Activated CD8-positive, alpha-beta memory T cell treated with anti-CD3 and anti-CD28 coated beads for 4 hours (primary cell): Measurements from ENCODE around the gene ARHGEF2.
A peak's percentile ranks its signal among the peaks of the same experiment; 100 is the strongest.
"Not testable (repeated sequence)": the region's sequence is repeated elsewhere in the genome, so short reads cannot be mapped to it uniquely, and the experiment has no call there.

Experiments
- DNase-seq, 2 donors: peaks; one replicate each; pipeline ENCODE4 v3.0.0-alpha.2; 2020; ENCODE audit warnings: low read depth in 2 of 2

Gene ARHGEF2

GRCh38 chr1:155990005-155990739, 11.8 kb upstream of the ARHGEF2 start:
- DNase-seq = no peak

GRCh38 chr1:155989242-155990004, 11.1 kb upstream of the ARHGEF2 start:
- DNase-seq = peak in 1 of 2 donors; percentile 55

- DNase-seq = not testable (repeated sequence)
These were observed 6.7 kb upstream of the ARHGEF2 start for GRCh38 chr1:155984903-155985645.

- no peak for DNase-seq
These were observed 6.0 kb upstream of the ARHGEF2 start for GRCh38 chr1:155984341-155984740.

- no peak for DNase-seq
These were observed 5.1 kb upstream of the ARHGEF2 start for GRCh38 chr1:155983191-155984024.

GRCh38 chr1:155982106-155982505, 3.8 kb upstream of the ARHGEF2 start:
- no peak for DNase-seq

- DNase-seq = no peak
These were observed 3.1 kb upstream of the ARHGEF2 start for GRCh38 chr1:155981266-155982088.

- no peak for DNase-seq
These were observed 1.4 kb upstream of the ARHGEF2 start for GRCh38 chr1:155979597-155980343.

- DNase-seq = no peak
These were observed 654 bp upstream of the ARHGEF2 start for GRCh38 chr1:155978973-155979429.

GRCh38 chr1:155977690-155978324, 540 bp downstream of the ARHGEF2 start:
- peak; percentile 62 to 67 for DNase-seq

- DNase-seq = no peak
These were observed 1.2 kb downstream of the ARHGEF2 start for GRCh38 chr1:155976913-155977689.

- DNase-seq = peak; percentile 42 to 58
These were observed 2.1 kb downstream of the ARHGEF2 start for GRCh38 chr1:155976062-155976912.

- no peak for DNase-seq
These were observed 2.8 kb downstream of the ARHGEF2 start for GRCh38 chr1:155975375-155976061.

GRCh38 chr1:155974208-155975115, 3.9 kb downstream of the ARHGEF2 start:
- no peak for DNase-seq

GRCh38 chr1:155973723-155974122, 4.6 kb downstream of the ARHGEF2 start:
- no peak for DNase-seq
